NOMO-1 treated with DMSO at 0.1 percent for 48 hours (cell line): ENCODE data around the gene NDUFAF5.
A peak's percentile ranks its signal among the peaks of the same experiment; 100 is the strongest.

Experiments
- DNase-seq: peaks from one replicate; lab custom pipeline; 2025; ENCODE audit not compliant: unreplicated experiment; lab: John Stamatoyannopoulos, UW

NDUFAF5 gene

DNA sequence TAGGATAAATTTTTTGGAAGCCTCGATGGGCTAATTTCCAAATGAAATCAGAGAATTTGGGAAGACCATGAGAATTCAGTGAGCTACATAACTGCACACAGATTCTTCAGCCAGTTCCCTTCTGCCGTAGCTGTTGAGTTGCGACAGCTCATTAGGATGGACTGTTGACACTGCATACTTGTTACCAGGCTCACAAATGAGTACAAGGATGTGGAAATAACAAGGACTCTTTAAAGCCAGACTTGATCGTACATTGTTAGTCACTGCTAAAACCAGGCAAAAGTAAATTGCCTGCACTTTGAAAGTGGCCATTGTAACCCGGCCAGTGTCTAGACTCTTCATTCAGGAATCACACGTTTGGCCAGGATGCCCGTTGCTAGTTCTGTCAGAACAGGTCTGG is 37.0 kb downstream of the NDUFAF5 start:
- peak; percentile 75 for DNase-seq

- no peak for DNase-seq
Measured at GRCh38 chr20:13822459-13822858, 37.6 kb downstream of the NDUFAF5 start.

GRCh38 chr20:13824459-13824858 is 39.6 kb downstream of the NDUFAF5 start:
- DNase-seq: no peak

- DNase-seq: no peak
Measured at GRCh38 chr20:13825465-13825864, 40.6 kb downstream of the NDUFAF5 start.

DNA sequence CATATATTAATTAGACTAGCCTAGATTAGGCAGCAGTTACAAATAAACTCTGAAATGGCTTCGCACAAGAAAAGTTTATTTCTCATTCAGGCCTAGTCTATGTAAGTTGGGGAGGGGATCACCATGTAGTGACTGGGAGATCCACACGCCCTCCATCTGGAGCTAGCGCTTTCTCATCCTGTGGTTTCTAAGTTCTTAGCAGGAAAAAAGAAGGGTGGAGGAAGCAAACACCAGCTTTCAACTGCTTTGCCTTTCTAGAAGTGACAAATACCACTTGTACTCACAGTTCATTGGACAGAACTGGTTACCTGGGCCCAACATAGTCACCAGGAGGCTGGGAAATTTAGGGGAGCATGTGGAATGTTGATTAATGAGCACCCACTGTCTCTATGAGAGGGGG is 46.6 kb downstream of the NDUFAF5 start:
- no peak for DNase-seq

GRCh38 chr20:13838664-13839063 is 53.8 kb downstream of the NDUFAF5 start:
- no peak for DNase-seq

- no peak for DNase-seq
Measured at GRCh38 chr20:13839421-13840092, 54.7 kb downstream of the NDUFAF5 start.

GRCh38 chr20:13840093-13840465 is 55.3 kb downstream of the NDUFAF5 start:
- DNase-seq: no peak

DNA sequence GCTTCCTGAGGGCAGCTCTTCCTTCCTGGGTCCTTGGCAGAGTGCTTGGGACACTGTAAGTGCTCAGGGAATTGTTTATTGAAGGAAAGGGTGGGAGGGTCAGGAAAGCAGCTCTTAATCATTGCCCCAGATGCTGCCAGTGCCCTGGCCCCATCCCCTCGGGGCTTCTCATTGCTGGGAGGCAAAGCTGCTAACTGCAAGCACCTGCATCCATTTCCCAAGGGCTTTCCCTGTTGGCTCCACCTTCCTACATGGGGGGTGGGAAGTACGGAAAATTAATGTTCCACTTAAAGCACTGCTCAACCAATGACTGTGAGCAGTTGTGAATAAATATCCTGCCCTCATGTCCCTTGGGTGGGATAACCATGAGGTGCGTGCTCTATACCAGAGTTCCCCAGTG is 56.4 kb downstream of the NDUFAF5 start:
- no peak for DNase-seq

- no peak for DNase-seq
Measured at GRCh38 chr20:13844296-13844695, 59.5 kb downstream of the NDUFAF5 start.

DNA sequence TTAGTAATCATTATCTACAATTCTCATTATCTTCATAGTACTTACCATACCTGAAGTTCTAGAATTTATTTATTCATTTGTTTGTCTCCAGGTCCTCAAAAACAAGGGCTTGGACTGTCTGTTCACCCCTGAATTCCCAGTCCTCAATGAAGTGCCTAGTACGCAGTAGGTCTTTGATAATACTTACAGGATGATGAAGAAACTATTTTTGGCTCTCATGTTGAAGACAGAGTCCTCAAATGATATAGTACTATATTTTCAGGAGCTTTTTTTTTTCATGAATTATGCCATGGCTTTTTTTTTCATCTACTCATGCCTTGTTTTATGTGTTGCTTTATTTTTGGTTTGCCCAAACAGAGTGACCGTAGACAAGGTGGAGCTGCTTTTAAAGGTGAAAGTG is 66.5 kb downstream of the NDUFAF5 start:
- DNase-seq: no peak

- no peak for DNase-seq
Measured at GRCh38 chr20:13852306-13852705, 67.5 kb downstream of the NDUFAF5 start.

GRCh38 chr20:13855613-13856012 is 70.8 kb downstream of the NDUFAF5 start:
- DNase-seq: peak; percentile 39

DNA sequence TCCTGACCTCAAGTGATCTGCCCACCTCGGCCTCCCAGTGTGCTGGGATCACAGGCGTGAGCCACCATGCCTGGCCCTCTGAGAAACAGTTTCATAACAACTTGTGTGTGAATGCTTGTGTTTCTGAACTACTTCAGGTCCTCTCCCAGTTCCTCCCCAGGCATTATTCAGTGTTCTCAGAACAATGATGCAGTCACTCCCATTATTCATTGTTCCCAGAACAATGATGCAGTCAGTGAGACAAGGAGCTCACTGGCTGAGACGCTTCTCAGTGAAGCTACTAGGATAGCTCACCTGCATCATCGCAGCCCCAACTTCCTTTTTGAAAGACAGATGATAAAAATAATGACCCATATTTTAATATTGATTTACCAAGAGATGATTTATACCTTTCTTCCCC is 71.5 kb downstream of the NDUFAF5 start:
- no peak for DNase-seq

DNA sequence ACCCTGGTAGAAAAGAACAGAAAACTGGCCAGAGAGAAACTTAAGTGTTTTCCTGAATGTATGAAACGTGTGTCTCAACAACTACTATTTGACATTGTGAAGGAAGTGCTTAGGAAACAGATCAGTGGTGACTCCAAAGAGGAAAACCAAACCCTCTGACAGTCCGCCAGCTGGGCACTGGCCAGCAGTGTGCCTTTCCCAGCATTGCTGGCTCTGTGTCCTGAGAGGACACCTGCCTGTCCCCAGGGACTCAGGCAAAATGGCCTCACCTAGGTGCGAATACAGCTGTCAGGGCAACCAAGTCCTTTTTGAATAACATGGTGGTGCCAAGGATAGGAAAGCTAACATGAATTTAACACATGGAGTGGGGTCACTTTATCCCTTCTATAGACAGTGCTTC is 72.5 kb downstream of the NDUFAF5 start:
- no peak for DNase-seq

DNA sequence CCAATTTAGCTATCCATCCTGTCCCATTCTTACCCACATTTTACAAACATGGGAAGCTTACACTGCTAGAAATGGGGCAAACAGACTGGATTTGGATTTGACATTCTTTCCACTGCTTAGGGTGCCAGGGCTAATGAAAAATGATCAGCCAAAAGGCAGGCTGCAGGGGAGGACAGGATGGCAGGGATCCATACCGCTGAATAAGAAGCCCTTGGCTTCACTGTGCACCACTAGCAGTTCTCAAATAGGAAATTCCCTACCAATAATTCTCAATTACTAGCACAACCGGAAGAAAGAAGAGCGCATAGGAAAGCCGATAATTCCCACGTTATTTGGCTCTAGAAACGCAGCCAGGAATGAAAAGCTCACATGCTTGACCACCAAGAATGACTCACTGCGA is 73.1 kb downstream of the NDUFAF5 start:
- no peak for DNase-seq

- peak; percentile 5 for DNase-seq
Measured at GRCh38 chr20:13858439-13858838, 73.6 kb downstream of the NDUFAF5 start.

- no peak for DNase-seq
Measured at GRCh38 chr20:13858871-13859270, 74.0 kb downstream of the NDUFAF5 start.

DNA sequence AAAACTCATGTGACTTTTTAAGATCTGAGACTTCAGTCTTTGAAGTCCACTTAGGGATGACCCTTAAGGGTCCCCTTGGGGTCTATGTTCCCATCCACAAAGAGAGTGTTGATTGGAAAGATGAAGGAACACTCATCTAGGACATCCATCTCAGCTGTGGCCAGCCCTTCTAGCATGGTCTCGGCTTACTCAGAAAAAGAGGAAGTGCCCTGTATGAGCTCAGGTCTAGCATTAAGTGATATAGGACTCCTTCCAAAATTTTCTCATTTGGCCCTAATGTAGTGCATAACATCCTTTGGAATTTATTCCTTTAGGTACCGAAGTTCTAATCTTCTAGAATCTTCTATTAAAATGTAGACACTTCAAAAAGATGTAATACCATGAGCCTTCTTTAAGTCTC is 77.4 kb downstream of the NDUFAF5 start:
- DNase-seq: peak; percentile 74

DNA sequence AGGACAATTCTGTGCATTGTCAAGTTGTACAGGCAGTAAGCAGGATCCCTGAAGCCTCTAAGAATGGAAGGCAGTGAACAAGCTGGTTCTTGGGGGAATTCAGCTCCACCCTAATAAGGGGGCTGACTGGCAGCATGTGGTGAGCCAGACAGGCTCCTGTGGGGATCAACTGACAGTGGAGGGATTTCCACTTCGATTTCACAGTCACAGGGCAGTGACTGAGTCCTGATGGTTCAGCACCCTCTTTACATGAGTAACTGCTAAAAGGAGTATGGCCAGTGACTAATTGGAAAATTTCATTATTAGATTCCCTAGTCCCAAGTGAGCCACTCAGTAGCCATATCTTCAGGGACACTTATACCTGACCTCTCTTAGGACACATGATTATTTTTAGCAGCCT is 78.4 kb downstream of the NDUFAF5 start:
- no peak for DNase-seq

- DNase-seq: no peak
Measured at GRCh38 chr20:13865156-13865555, 80.3 kb downstream of the NDUFAF5 start.

DNA sequence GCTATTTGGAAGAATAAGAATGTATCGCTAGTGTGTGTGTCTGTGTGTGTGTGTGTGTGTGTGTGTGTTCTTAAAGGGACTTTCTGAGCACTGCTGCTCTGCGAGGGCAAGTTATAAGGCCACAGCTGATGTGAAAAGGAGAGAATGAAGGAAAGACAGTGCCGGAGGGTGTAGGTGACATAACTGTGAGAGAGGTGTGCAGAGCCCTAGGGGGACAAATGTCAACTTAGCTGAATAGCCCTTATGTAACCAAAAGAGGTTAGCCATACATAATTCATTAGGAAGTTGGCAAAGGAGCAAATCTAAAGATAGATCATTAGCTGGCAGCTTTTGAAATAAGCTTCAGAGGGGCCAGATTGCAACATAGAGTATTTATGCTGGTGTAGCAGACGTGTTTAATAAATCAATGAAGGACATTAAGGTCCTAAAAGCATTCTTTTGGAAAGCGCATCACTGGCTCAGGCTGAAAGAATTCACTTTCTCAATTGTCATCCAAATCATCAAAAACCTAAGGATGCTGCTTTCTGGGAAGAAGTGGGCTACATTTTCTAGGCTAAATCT is 81.0 kb downstream of the NDUFAF5 start:
- DNase-seq: peak; percentile 90

DNA sequence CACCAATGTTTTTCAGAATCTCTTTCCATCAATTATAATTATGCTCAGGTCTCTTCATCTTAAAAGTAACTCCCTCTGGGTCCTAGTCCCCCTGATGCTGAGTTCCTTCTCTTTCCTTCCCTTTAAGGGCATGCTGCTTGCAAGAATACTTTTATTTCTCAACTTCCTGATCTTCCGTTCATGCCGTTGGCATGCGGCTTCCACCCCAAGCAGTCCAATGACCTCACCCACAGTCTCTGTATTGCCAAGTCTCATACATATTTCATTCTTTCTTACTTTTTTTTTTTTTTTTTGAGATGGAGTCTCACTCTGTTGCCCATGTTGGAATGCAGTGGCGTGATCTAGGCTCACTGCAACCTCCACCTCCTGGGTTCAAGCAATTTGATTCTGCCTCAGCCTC is 83.5 kb downstream of the NDUFAF5 start:
- DNase-seq: peak; percentile 98
